HEK293T (cell line): Measurements from ENCODE around the gene FNDC3B.

Source experiments
- ARNT ChIP-seq: fragments of 450-650 bp; IDR thresholded peaks from 2 replicates; pipeline ENCODE4 v1.6.1; 2017; ENCODE audit warnings: mild to moderate bottlenecking
- BHLHE40 ChIP-seq: fragments of 450-650 bp; IDR thresholded peaks from 2 replicates; pipeline ENCODE4 v1.6.1; 2016; ENCODE audit warnings: mild to moderate bottlenecking, moderate library complexity, borderline replicate concordance
- ELF4 ChIP-seq: fragments of 450-650 bp; IDR thresholded peaks from 2 replicates; pipeline ENCODE4 v1.6.1; 2017; ENCODE audit warnings: antibody characterized with exemption
- HDGF ChIP-seq: fragments of 450-650 bp; IDR thresholded peaks from 2 replicates; pipeline ENCODE4 v1.6.1; 2017; ENCODE audit warnings: antibody characterized with exemption, borderline replicate concordance
- L3MBTL2 ChIP-seq: fragments of 450-650 bp; conservative IDR thresholded peaks from 2 replicates; pipeline ENCODE4 v1.6.1; 2016; ENCODE audit warnings: mild to moderate bottlenecking
- SUZ12 ChIP-seq: fragments of 450-650 bp; IDR thresholded peaks from 2 replicates; pipeline ENCODE4 v1.6.1; 2016; ENCODE audit warnings: mild to moderate bottlenecking
- TF ChIP-seq, protein P1 (sequence below): fragments of 450-650 bp; IDR thresholded peaks from 2 replicates; pipeline ENCODE4 v1.6.1; 2016

DNA sequence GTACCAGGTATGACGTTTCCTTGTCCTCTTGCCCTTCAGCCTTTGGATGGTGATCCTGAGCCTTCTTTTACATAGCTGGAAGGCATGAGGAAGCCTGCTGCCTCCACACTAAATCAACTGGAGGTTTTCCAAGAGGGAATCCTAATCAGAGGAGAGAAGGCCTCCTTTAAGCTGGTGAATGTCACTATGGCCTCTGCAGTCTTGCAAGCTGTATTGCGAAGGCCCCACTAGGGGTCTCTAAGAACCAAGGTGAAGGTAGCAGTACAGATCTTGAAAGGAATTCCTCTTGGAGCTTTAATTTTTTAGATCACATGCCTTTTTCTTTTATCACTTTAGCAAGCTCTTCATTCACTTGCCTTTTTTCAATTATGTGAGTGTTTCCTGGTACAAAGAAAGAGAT is 289.7 kb downstream of the FNDC3B start:
- TF ChIP-seq HDGF (no peak), ARNT (no peak), SUZ12 (no peak), BHLHE40 (no peak), ELF4 (no peak), L3MBTL2 (no peak)
- TF ChIP-seq, protein P1, sequence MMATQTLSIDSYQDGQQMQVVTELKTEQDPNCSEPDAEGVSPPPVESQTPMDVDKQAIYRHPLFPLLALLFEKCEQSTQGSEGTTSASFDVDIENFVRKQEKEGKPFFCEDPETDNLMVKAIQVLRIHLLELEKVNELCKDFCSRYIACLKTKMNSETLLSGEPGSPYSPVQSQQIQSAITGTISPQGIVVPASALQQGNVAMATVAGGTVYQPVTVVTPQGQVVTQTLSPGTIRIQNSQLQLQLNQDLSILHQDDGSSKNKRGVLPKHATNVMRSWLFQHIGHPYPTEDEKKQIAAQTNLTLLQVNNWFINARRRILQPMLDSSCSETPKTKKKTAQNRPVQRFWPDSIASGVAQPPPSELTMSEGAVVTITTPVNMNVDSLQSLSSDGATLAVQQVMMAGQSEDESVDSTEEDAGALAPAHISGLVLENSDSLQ: no peak
